ENCODE measurements around the gene CCDC28B. TPM values are rescaled to one million over a fixed set of nuclear protein-coding genes. Genes with fewer than 3 reads are reported as not detected.
"Not testable (repeated sequence)": the region's sequence is repeated elsewhere in the genome, so short reads cannot be mapped to it uniquely, and the experiment has no call there.

The CCDC28B gene
- 1 to 10 TPM; 2.7 to 8.0 (median 5.6) TPM for total RNA-seq

DNA sequence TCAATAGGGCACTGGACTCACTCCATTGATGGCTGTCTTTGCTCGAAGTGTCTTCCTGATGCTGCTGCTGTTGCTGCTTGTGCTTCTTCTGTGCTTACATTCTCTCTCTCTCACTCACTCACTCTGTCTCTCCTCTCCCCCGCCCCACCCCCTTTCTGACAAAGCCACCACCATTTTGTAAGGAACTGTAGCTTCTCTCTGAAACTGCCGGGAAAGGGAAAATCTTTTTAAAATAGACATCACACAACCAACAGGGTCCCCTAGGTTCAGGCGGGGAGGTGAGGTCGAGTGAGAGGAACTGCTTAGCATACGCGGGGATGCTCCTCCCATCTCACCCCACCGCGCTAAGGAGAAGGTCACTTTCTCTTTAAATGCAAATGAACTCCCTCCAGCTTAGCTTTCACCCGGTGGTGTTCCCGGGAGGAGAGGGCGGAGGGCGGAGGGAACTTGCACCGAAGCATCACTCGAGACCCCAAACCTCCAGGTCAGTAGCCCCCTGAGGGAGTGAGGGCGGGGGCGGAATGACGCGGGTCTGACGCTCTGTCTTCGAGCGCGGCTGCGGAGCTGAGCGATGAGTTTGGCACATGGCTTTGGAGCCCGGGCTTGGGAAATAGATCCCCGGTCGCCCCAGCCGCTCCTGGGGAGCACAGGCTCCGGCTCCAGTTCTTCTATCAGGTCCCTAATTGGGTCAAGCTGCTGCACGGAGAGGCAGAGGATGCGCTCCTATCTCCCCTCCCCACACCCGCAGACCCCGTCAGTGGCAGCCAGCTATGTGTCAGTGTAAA, at the start of gene CCDC28B:
Gene CCDC28B, plus strand, starts transcription at position 370 of the 785 bp plus-strand sequence. CDS start 1,341 bp downstream, outside the sequence.
- TF ChIP-seq EP300 (IDR thresholded peaks at IDR 0.05), result no peak
- no peak for TF ChIP-seq POLR2A (IDR thresholded peaks at IDR 0.05)
- TF ChIP-seq POLR2AphosphoS5 (IDR thresholded peaks at IDR 0.05), result peak; percentile 16
- no peak for TF ChIP-seq CTCF (IDR thresholded peaks at IDR 0.05)
- Histone ChIP-seq H3K27me3 (no peaks in the 10 kb centered on the region), H3K36me3 (peaks cover 0 to 31% of the 10 kb centered on the region in 2 donors), H3K4me1 (peaks cover 6 to 47% (median 20%) of the 10 kb centered on the region in 3 donors), H3K4me3 (peak within 1 kb of the TSS; percentile 58 to 72), H3K9me3 (no peaks in the 10 kb centered on the region), H3K27ac (peak within 1 kb of the TSS; percentile 43 to 95 (median 89))
- WGBS, 2 donors (ENCODE audit: low coverage in 1 of 2), result 0 to 1% methylated on average over 4 to 9 of the region's 34 CpGs
- peak; percentile 69 for ATAC-seq

DNA sequence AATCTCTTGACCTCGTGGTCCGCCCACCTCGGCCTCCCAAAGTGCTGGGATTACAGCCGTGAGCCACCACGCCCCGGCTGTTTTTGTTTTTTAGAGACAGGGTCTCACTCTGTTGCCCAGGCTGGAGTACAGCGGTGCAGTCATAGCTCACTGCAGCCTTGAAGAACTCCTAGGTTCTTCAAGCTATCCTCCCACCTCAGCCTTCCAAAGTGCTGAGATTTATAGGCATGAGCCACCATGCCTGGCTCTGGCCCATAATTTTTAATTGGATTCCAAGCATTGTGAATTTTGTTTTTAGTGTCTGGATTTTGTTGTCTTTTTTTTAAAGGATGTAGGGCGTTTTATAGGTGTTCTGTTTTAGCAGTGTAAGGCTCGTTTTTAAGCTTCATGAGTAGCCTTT, 49.5 kb upstream of the CCDC28B start:
- Histone ChIP-seq H3K27me3 (no peaks in the 10 kb centered on the region), H3K9me3 (peaks cover 0 to 3% (median 0%) of the 10 kb centered on the region in 3 donors), H3K4me1 (peaks cover 0 to 25% (median 0%) of the 10 kb centered on the region in 3 donors), H3K27ac (no peak overlapping the region), H3K4me3 (no peak overlapping the region), H3K36me3 (peaks cover 0 to 30% of the 10 kb centered on the region in 2 donors)
- TF ChIP-seq POLR2A (IDR thresholded peaks at IDR 0.05), result no peak
- no peak for TF ChIP-seq EP300 (IDR thresholded peaks at IDR 0.05)
- TF ChIP-seq POLR2AphosphoS5 (IDR thresholded peaks at IDR 0.05), result no peak
- TF ChIP-seq CTCF (IDR thresholded peaks at IDR 0.05), result no peak
- 84 to 93% methylated on average over 9 of the region's 9 CpGs for WGBS, 2 donors (ENCODE audit: low coverage in 1 of 2)
- ATAC-seq, result no peak

DNA sequence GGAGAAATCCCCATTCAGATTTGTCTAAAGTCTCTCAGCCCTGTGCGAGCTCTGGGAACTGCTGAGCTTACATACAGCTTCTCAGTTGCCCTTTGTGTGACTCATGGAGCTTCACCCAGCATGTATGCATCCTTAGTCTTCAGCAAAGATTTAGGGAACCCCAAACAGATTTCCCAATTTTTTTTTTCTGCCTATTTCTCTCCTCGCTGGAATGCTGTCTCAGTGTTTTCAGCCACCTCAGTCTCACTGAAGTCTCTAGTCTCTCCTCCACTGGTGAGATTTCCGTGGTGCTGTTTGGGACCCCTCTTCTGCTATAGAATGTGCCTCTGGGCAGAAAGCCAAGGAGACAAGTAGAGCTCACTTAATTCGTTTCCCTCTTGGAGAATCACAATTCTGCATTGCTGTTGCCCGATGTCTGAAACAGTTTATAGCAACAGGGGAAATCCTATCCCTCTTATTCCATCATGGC, 49.0 kb upstream of the CCDC28B start:
- WGBS, 2 donors (ENCODE audit: low coverage in 1 of 2), result 34 to 42% methylated on average over 5 of the region's 5 CpGs
- no peak overlapping the region for H3K27ac ChIP-seq
- peaks cover 0 to 35% of the 10 kb centered on the region in 2 donors for H3K36me3 ChIP-seq
- no peak for ATAC-seq
- TF ChIP-seq CTCF (IDR thresholded peaks at IDR 0.05), result no peak
- TF ChIP-seq EP300 (IDR thresholded peaks at IDR 0.05), result no peak
- TF ChIP-seq POLR2A (IDR thresholded peaks at IDR 0.05), result no peak
- no peak for TF ChIP-seq POLR2AphosphoS5 (IDR thresholded peaks at IDR 0.05)
- H3K4me1 ChIP-seq, result peaks cover 0 to 25% (median 0%) of the 10 kb centered on the region in 3 donors
- H3K9me3 ChIP-seq, result peaks cover 0 to 3% (median 0%) of the 10 kb centered on the region in 3 donors
- no peak overlapping the region for H3K4me3 ChIP-seq
- H3K27me3 ChIP-seq, result no peaks in the 10 kb centered on the region

DNA sequence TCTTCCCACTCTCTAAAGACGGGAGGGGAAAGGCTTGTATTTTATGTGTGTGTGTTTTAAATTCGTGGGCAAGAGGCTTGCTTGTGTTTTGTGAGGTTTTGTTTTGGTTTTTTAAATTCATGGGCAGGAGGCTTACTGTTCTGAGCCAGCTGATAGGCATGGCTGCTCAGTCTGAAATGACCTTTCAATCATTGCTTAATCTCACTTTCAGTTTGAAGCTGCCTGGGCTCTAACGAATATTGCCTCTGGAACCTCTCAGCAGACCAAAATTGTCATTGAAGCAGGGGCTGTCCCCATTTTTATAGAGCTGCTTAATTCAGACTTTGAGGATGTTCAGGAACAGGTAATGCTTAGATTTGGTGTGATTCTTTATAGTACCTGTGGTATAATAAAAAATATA, 41.2 kb upstream of the CCDC28B start:
- 75 to 79% methylated on average over 3 of the region's 3 CpGs for WGBS, 2 donors (ENCODE audit: low coverage in 1 of 2)
- no peak overlapping the region for H3K27ac ChIP-seq
- H3K9me3 ChIP-seq, result no peaks in the 10 kb centered on the region
- TF ChIP-seq POLR2AphosphoS5 (IDR thresholded peaks at IDR 0.05) (no peak), POLR2A (IDR thresholded peaks at IDR 0.05) (no peak), CTCF (IDR thresholded peaks at IDR 0.05) (no peak), EP300 (IDR thresholded peaks at IDR 0.05) (no peak)
- H3K4me3 ChIP-seq, result no peak overlapping the region
- ATAC-seq, result no peak
- no peaks in the 10 kb centered on the region for H3K4me1 ChIP-seq
- peaks cover 3 to 97% of the 10 kb centered on the region in 2 donors for H3K36me3 ChIP-seq
- no peaks in the 10 kb centered on the region for H3K27me3 ChIP-seq

DNA sequence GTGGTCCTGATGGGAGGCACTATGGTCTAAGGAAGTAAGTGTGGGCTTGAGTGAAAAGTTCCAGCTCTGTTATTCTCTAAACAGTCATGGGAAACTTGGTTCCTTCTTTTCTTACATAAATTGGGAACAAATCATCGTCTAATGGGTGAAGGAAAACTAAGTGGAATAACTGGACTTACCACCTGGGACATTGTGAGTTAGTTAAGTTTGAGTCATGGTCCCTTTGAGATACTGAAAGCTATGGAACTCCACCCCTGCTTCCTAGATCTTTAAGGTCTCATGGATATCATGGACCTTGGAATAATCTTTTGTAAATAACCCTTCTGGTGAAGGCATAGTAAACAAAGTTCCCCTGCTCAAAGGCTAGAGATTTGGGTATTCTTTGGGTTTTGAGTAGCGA, 37.0 kb upstream of the CCDC28B start:
- Histone ChIP-seq H3K36me3 (peaks cover 0 to 100% of the 10 kb centered on the region in 2 donors), H3K27me3 (no peaks in the 10 kb centered on the region), H3K9me3 (no peaks in the 10 kb centered on the region), H3K4me1 (no peaks in the 10 kb centered on the region), H3K4me3 (no peak overlapping the region), H3K27ac (no peak overlapping the region)
- no peak for ATAC-seq
- TF ChIP-seq POLR2AphosphoS5 (IDR thresholded peaks at IDR 0.05) (no peak), EP300 (IDR thresholded peaks at IDR 0.05) (no peak), POLR2A (IDR thresholded peaks at IDR 0.05) (no peak), CTCF (IDR thresholded peaks at IDR 0.05) (no peak)
- WGBS, 2 donors (ENCODE audit: low coverage in 1 of 2), result 92 to 100% methylated on average over 1 to 2 of the region's 2 CpGs

GRCh38 chr1:32165633-32166032, 34.8 kb upstream of the CCDC28B start:
- 95% methylated on average over 10 of the region's 10 CpGs; no CpG with 5 or more reads in 1 of the 2 donors for WGBS, 2 donors (ENCODE audit: low coverage in 1 of 2)
- H3K4me1 ChIP-seq, ATAC-seq, H3K27ac ChIP-seq, H3K9me3 ChIP-seq, H3K4me3 ChIP-seq, H3K27me3 ChIP-seq: not testable (repeated sequence)
- peaks cover 0 to 100% of the 10 kb centered on the region in 2 donors for H3K36me3 ChIP-seq
